ENCODE results near the gene SAMD4A.

Gene SAMD4A

GRCh38 chr14:54664961-54665360 is 98.0 kb downstream of the SAMD4A start:
- no peak for DNase-seq

GRCh38 chr14:54665946-54666345 is 99.0 kb downstream of the SAMD4A start:
- DNase-seq, result no peak

GRCh38 chr14:54667026-54667744 is 100.3 kb downstream of the SAMD4A start:
- no peak for DNase-seq

GRCh38 chr14:54667764-54668163 is 100.8 kb downstream of the SAMD4A start:
- DNase-seq, result no peak

GRCh38 chr14:54669721-54670561 is 103.0 kb downstream of the SAMD4A start:
- DNase-seq, result no peak

- no peak for DNase-seq
These were observed 104.6 kb downstream of the SAMD4A start for GRCh38 chr14:54671537-54671936.

GRCh38 chr14:54672181-54672580 is 105.3 kb downstream of the SAMD4A start:
- no peak for DNase-seq

- DNase-seq, result no peak
These were observed 105.8 kb downstream of the SAMD4A start for GRCh38 chr14:54672688-54673087.

- DNase-seq, result no peak
These were observed 106.5 kb downstream of the SAMD4A start for GRCh38 chr14:54673193-54674045.

- DNase-seq, result no peak
These were observed 107.3 kb downstream of the SAMD4A start for GRCh38 chr14:54674046-54674741.

GRCh38 chr14:54675236-54676128 is 108.6 kb downstream of the SAMD4A start:
- no peak for DNase-seq

- no peak for DNase-seq
These were observed 110.1 kb downstream of the SAMD4A start for GRCh38 chr14:54676812-54677708.

GRCh38 chr14:54680651-54681050 is 113.7 kb downstream of the SAMD4A start:
- DNase-seq, result no peak

GRCh38 chr14:54681811-54682261 is 114.9 kb downstream of the SAMD4A start:
- no peak for DNase-seq

- DNase-seq, result no peak
These were observed 115.7 kb downstream of the SAMD4A start for GRCh38 chr14:54682578-54682977.

- no peak for DNase-seq
These were observed 117.2 kb downstream of the SAMD4A start for GRCh38 chr14:54683882-54684794.

GRCh38 chr14:54685286-54685845 is 118.4 kb downstream of the SAMD4A start:
- no peak for DNase-seq

GRCh38 chr14:54686219-54686870 is 119.4 kb downstream of the SAMD4A start:
- DNase-seq, result no peak

Measured in SHP77 (cell line).